Peyer's patch (tissue), 4 donors: Measurements from ENCODE around the gene DENND1B.
"Not testable (repeated sequence)": the region's sequence is repeated elsewhere in the genome, so short reads cannot be mapped to it uniquely, and the experiment has no call there.

ENCODE experiments used
- CTCF ChIP-seq, 6 experiments: fragments of 450-650 bp in 4 of 6; fragments of 200-600 bp in 2 of 6; sonication (generic) in 1 of 6; IDR thresholded peaks; one replicate each; pipeline ENCODE4 v1.5.1; 2017 to 2019; ENCODE audit warnings: antibody characterized with exemption in 6 of 6, mild to moderate bottlenecking in 3 of 6, moderate library complexity in 1 of 6
- POLR2A ChIP-seq, 2 donors: fragments of 450-650 bp; IDR thresholded peaks; one replicate each; pipeline ENCODE4 v1.5.1; 2017; ENCODE audit warnings: antibody characterized with exemption in 2 of 2, mild to moderate bottlenecking in 2 of 2, moderate library complexity in 2 of 2

- not testable (repeated sequence) for TF ChIP-seq CTCF, POLR2A (IDR thresholded peaks at IDR 0.05)
Measured at GRCh38 chr1:197491505-197491904, 283.8 kb downstream of the DENND1B start.
